ENCODE data around the gene RARRES1. TPM values are rescaled to one million over a fixed set of nuclear protein-coding genes. Genes with fewer than 3 reads are reported as not detected.
A peak's percentile ranks its signal among the peaks of the same experiment; 100 is the strongest.

Gene RARRES1
- total and polyA plus RNA-seq, 2 experiments from 2014 or later: 1.2 to 1.7 TPM

DNA sequence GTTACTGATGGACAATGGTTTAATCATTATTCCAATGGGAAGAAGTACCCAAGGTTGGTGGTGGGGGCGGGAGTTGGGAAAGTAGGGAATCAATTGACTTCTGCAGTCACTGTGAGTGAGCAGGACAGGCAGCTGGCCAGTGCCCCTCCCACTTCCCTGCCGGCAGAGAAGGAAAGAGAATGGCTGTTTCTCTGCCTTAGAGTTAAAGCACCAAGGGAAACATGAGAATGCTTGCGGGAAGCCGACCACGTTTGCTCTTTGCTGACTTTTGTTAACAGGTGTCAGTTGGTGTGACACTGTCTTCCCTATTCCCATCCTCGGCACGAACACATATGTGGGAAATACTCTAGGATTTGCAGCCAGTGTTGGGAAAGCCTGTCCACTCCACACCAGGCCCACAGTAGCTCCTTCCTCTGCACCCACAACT, 36.1 kb upstream of the RARRES1 start:
- peaks cover 30% of the 10 kb centered on the region for H3K4me1 ChIP-seq (ENCODE audit: insufficient read depth)
- WGBS, 2 experiments (ENCODE audit: low coverage in 1 of 2, low lambda C conversion rate in 2 of 2, missing lambda C conversion rate in 2 of 2): 14 to 15% methylated on average over 7 of the region's 7 CpGs
- in situ Hi-C loops (cut with MboI): no loop called here
- no peaks in the 10 kb centered on the region for H3K9me3 ChIP-seq (ENCODE audit: low read depth)
- no peak for TF ChIP-seq EZH2phosphoT487 (IDR thresholded peaks at IDR 0.05; ENCODE audit: insufficient read depth, low read depth)
- no peak for TF ChIP-seq EZH2 (IDR thresholded peaks at IDR 0.05; ENCODE audit: insufficient read depth, poor library complexity, severe bottlenecking)
- peaks cover 29% of the 10 kb centered on the region for H3F3A ChIP-seq (ENCODE audit: insufficient read depth)
- H3K27me3 ChIP-seq (replicated peaks; ENCODE audit: insufficient read depth): no peaks in the 10 kb centered on the region
- no peaks in the 10 kb centered on the region for H3K9me2 ChIP-seq (ENCODE audit: insufficient read depth)
- peak overlapping the region; percentile 50 for H3K27ac ChIP-seq
- peak overlapping the region; percentile 37 for H3K9ac ChIP-seq
- no peaks in the 10 kb centered on the region for H3K36me3 ChIP-seq (ENCODE audit: low read depth)
- peak overlapping the region; percentile 51; the same call in 1 of the 2 replicates for H2AFZ ChIP-seq
- no peaks in the 10 kb centered on the region for H3K79me2 ChIP-seq (ENCODE audit: insufficient read depth)
- peak; percentile 65 for DNase-seq
- no peaks in the 10 kb centered on the region for H4K20me1 ChIP-seq (ENCODE audit: insufficient read depth)
- H3K4me3 ChIP-seq: peak overlapping the region; percentile 50
- H3K4me2 ChIP-seq (ENCODE audit: unreplicated experiment): peak overlapping the region; percentile 68

DNA sequence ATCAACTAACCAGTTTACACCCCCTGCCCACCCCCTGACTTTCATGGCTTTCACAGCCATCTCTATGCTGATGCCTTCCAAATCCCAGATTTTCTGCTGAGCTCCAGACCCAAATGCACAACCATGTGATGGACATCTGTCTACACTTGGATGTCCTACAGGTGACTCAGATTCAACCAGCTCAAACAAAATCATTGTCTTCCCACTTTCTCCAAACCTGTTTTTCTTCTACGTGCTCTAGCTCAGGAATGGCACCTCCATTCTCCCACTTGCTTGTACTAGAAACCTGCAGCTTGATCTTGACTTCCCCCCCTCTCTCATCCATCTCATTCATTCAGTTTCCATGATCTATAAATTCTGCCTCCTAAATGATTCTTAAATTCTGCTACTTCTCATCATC, 34.1 kb upstream of the RARRES1 start:
- 100% methylated on average over 1 of the region's 1 CpG for WGBS, 2 experiments (ENCODE audit: low coverage in 1 of 2, low lambda C conversion rate in 2 of 2, missing lambda C conversion rate in 2 of 2)
- Histone ChIP-seq H3K79me2 (ENCODE audit: insufficient read depth) (no peaks in the 10 kb centered on the region), H4K20me1 (ENCODE audit: insufficient read depth) (no peaks in the 10 kb centered on the region), H3K4me3 (no peak overlapping the region), H3K27me3 (replicated peaks; ENCODE audit: insufficient read depth) (no peaks in the 10 kb centered on the region), H3K27ac (no peak overlapping the region), H3K4me1 (ENCODE audit: insufficient read depth) (peaks cover 30% of the 10 kb centered on the region), H3K4me2 (ENCODE audit: unreplicated experiment) (no peak overlapping the region), H3K9me2 (ENCODE audit: insufficient read depth) (no peaks in the 10 kb centered on the region), H3F3A (ENCODE audit: insufficient read depth) (peaks cover 29% of the 10 kb centered on the region), H3K9ac (no peak overlapping the region), H2AFZ (no peak overlapping the region), H3K9me3 (ENCODE audit: low read depth) (no peaks in the 10 kb centered on the region), H3K36me3 (ENCODE audit: low read depth) (no peaks in the 10 kb centered on the region)
- in situ Hi-C loops (cut with MboI): no loop called here
- TF ChIP-seq EZH2 (IDR thresholded peaks at IDR 0.05; ENCODE audit: insufficient read depth, poor library complexity, severe bottlenecking) (no peak), EZH2phosphoT487 (IDR thresholded peaks at IDR 0.05; ENCODE audit: insufficient read depth, low read depth) (no peak)
- DNase-seq: no peak

DNA sequence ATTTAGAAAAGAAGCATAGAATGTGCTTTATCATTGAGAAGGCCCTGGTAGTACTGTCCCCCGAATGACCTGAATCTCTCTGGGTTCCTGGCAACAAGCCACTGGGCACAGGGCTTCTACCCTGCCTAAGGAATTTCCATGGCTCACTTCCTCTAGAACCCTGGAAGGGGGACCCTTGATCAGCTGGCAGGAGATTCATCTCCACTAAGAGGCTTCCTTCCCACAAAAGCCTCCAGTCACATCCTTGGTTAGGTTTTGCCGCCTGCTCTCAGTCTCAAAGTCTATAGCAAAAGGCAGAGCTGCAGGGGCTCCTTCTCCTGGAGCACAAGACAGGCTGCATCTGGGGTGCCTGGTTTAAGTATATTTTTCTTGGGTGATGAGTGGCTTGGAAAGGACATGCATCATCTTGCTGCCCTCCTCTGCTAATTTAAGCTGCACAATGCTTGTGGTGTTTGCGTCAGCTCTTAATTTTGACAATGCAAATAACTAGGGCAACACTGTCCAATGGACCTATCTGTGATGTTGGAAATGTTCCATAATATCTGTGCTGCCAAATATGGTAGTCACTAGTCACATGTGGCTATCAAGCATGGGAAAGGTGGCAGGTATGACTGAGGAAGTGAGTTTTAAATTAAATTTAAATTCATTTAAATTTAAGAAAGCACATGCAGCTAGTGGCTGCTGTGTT, 33.4 kb upstream of the RARRES1 start:
- no peaks in the 10 kb centered on the region for H3K79me2 ChIP-seq (ENCODE audit: insufficient read depth)
- 92 to 95% methylated on average over 3 of the region's 3 CpGs for WGBS, 2 experiments (ENCODE audit: low coverage in 1 of 2, low lambda C conversion rate in 2 of 2, missing lambda C conversion rate in 2 of 2)
- H3K27ac ChIP-seq: no peak overlapping the region
- peaks cover 30% of the 10 kb centered on the region for H3K4me1 ChIP-seq (ENCODE audit: insufficient read depth)
- in situ Hi-C loops (cut with MboI): no loop called here
- no peak overlapping the region for H3K9ac ChIP-seq
- no peak for DNase-seq
- no peaks in the 10 kb centered on the region for H3K27me3 ChIP-seq (replicated peaks; ENCODE audit: insufficient read depth)
- H3K9me3 ChIP-seq (ENCODE audit: low read depth): no peaks in the 10 kb centered on the region
- H2AFZ ChIP-seq: no peak overlapping the region
- H3K4me3 ChIP-seq: no peak overlapping the region
- no peaks in the 10 kb centered on the region for H3K9me2 ChIP-seq (ENCODE audit: insufficient read depth)
- no peak for TF ChIP-seq EZH2phosphoT487 (IDR thresholded peaks at IDR 0.05; ENCODE audit: insufficient read depth, low read depth)
- no peak for TF ChIP-seq EZH2 (IDR thresholded peaks at IDR 0.05; ENCODE audit: insufficient read depth, poor library complexity, severe bottlenecking)
- H3K36me3 ChIP-seq (ENCODE audit: low read depth): no peaks in the 10 kb centered on the region
- no peak overlapping the region for H3K4me2 ChIP-seq (ENCODE audit: unreplicated experiment)
- peaks cover 28% of the 10 kb centered on the region for H3F3A ChIP-seq (ENCODE audit: insufficient read depth)
- no peaks in the 10 kb centered on the region for H4K20me1 ChIP-seq (ENCODE audit: insufficient read depth)

DNA sequence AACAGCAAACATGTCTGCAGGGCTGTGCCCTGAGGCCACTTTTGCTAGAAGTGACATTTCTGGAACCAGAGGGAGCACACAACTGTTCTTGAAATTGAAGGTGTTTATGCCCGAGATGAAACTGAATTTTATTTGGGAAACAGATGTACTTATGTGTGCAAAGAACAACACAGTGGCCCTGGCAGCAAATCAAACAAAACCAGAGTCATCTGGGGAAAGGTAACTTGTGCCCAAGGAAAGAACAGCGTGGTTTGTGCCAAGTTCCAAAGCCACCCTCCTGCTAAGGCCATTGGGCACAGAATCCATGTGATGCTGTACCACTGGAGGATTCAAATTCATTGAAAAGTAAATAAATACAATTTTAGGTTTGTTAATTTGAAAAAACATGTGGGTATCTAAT, 31.2 kb upstream of the RARRES1 start:
- H3K4me2 ChIP-seq (ENCODE audit: unreplicated experiment): no peak overlapping the region
- peaks cover 7% of the 10 kb centered on the region for H3F3A ChIP-seq (ENCODE audit: insufficient read depth)
- H3K9me2 ChIP-seq (ENCODE audit: insufficient read depth): no peaks in the 10 kb centered on the region
- H3K36me3 ChIP-seq (ENCODE audit: low read depth): no peaks in the 10 kb centered on the region
- no peak overlapping the region for H3K9ac ChIP-seq
- no peak overlapping the region for H2AFZ ChIP-seq
- no peaks in the 10 kb centered on the region for H3K79me2 ChIP-seq (ENCODE audit: insufficient read depth)
- no peak for TF ChIP-seq EZH2phosphoT487 (IDR thresholded peaks at IDR 0.05; ENCODE audit: insufficient read depth, low read depth)
- TF ChIP-seq EZH2 (IDR thresholded peaks at IDR 0.05; ENCODE audit: insufficient read depth, poor library complexity, severe bottlenecking): no peak
- no peak overlapping the region for H3K27ac ChIP-seq
- H3K4me1 ChIP-seq (ENCODE audit: insufficient read depth): peaks cover 9% of the 10 kb centered on the region
- no peaks in the 10 kb centered on the region for H4K20me1 ChIP-seq (ENCODE audit: insufficient read depth)
- no peaks in the 10 kb centered on the region for H3K27me3 ChIP-seq (replicated peaks; ENCODE audit: insufficient read depth)
- DNase-seq: no peak
- in situ Hi-C loops (cut with MboI): no loop called here
- H3K4me3 ChIP-seq: no peak overlapping the region
- H3K9me3 ChIP-seq (ENCODE audit: low read depth): no peaks in the 10 kb centered on the region
- WGBS, 2 experiments (ENCODE audit: low coverage in 1 of 2, low lambda C conversion rate in 2 of 2, missing lambda C conversion rate in 2 of 2): 86 to 90% methylated on average over 2 of the region's 2 CpGs

Measured in GM23248 (cell line).